ENCODE measurements around the gene KIF16B.

The KIF16B gene

GRCh38 chr20:16378122-16378521, 195.1 kb downstream of the KIF16B start:
- no peak for TF ChIP-seq CTCF (IDR thresholded peaks at IDR 0.05; ENCODE audit: low read depth, low read length)
- H3K36me3 ChIP-seq: no peaks in the 10 kb centered on the region
- DNase-seq: no peak
- no peak overlapping the region for H3K27ac ChIP-seq
- no peaks in the 10 kb centered on the region for H3K9me3 ChIP-seq (ENCODE audit: severe bottlenecking)
- H3K4me3 ChIP-seq (ENCODE audit: low read depth, low read length): no peak overlapping the region
- H3K27me3 ChIP-seq (ENCODE audit: insufficient read depth, low read depth, severe bottlenecking): no peaks in the 10 kb centered on the region

- Histone ChIP-seq H3K9me3 (ENCODE audit: severe bottlenecking) (no peaks in the 10 kb centered on the region), H3K27ac (no peak overlapping the region), H3K36me3 (no peaks in the 10 kb centered on the region; the same call in 1 of the 2 replicates), H3K27me3 (ENCODE audit: insufficient read depth, low read depth, severe bottlenecking) (no peaks in the 10 kb centered on the region), H3K4me3 (ENCODE audit: low read depth, low read length) (no peak overlapping the region)
- TF ChIP-seq CTCF (IDR thresholded peaks at IDR 0.05; ENCODE audit: low read depth, low read length): no peak
- DNase-seq: no peak
Measured at GRCh38 chr20:16369441-16369840, 203.8 kb downstream of the KIF16B start.

- H3K4me3 ChIP-seq (ENCODE audit: low read depth, low read length): no peak overlapping the region
- H3K27ac ChIP-seq: no peak overlapping the region
- no peak for DNase-seq
- H3K27me3 ChIP-seq (ENCODE audit: insufficient read depth, low read depth, severe bottlenecking): no peaks in the 10 kb centered on the region
- no peak for TF ChIP-seq CTCF (IDR thresholded peaks at IDR 0.05; ENCODE audit: low read depth, low read length)
- no peaks in the 10 kb centered on the region; the same call in 1 of the 2 replicates for H3K36me3 ChIP-seq
- H3K9me3 ChIP-seq (ENCODE audit: severe bottlenecking): no peaks in the 10 kb centered on the region
Measured at GRCh38 chr20:16368645-16369292, 204.5 kb downstream of the KIF16B start.

DNA sequence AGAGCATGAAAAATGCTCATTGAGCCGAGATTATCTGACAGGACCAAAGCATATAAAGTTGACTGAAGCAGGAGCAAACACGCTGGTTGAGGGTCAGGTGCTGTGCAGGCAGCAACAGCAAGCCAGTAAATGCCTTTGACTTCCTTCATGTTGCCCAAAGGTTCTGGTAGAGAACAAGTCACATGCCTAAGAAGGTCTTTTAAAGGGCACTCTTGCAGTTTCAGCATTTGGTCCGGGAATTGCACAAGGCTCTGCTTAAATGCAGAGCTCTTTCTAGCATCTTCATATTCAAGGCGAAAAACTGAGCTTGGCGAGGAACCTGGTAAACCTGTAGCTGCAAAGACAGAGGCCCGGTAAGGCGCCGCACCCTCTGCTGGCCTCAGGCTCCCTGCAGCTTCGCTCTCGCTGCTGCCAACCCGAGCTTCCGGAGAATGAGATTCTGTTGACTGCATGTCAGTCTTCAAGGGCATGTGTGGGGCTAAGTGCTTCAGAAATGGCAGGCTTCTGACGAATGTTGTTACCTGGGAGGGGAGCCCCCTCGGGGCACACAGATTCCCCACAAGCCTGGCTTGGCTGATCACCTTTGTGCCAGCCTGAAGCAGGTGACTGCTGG, 205.2 kb downstream of the KIF16B start:
- no peak for TF ChIP-seq CTCF (IDR thresholded peaks at IDR 0.05; ENCODE audit: low read depth, low read length)
- no peak for DNase-seq
- no peak overlapping the region for H3K4me3 ChIP-seq (ENCODE audit: low read depth, low read length)
- H3K9me3 ChIP-seq (ENCODE audit: severe bottlenecking): no peaks in the 10 kb centered on the region
- no peaks in the 10 kb centered on the region; the same call in 1 of the 2 replicates for H3K36me3 ChIP-seq
- no peaks in the 10 kb centered on the region for H3K27me3 ChIP-seq (ENCODE audit: insufficient read depth, low read depth, severe bottlenecking)
- no peak overlapping the region for H3K27ac ChIP-seq

GRCh38 chr20:16366529-16366928, 206.7 kb downstream of the KIF16B start:
- no peaks in the 10 kb centered on the region for H3K27me3 ChIP-seq (ENCODE audit: insufficient read depth, low read depth, severe bottlenecking)
- DNase-seq: no peak
- H3K9me3 ChIP-seq (ENCODE audit: severe bottlenecking): no peaks in the 10 kb centered on the region
- no peaks in the 10 kb centered on the region; the same call in 1 of the 2 replicates for H3K36me3 ChIP-seq
- no peak overlapping the region for H3K4me3 ChIP-seq (ENCODE audit: low read depth, low read length)
- H3K27ac ChIP-seq: no peak overlapping the region
- TF ChIP-seq CTCF (IDR thresholded peaks at IDR 0.05; ENCODE audit: low read depth, low read length): no peak

Measured in WERI-Rb-1 (cell line).